GM12891 (cell line): Measurements from ENCODE around the gene MBOAT2.

ENCODE experiments used
- POLR2AphosphoS5 ChIP-seq: IDR thresholded peaks from 2 replicates; pipeline ENCODE4 v1.6.1; 2011; ENCODE audit warnings: low read depth, low read length, control low read depth
- TAF1 ChIP-seq: IDR thresholded peaks from 2 replicates; pipeline ENCODE4 v1.6.1; 2011; ENCODE audit warnings: low read depth, low read length, control low read depth

GRCh38 chr2:9037166-9037565, 33.7 kb upstream of the MBOAT2 start:
- TF ChIP-seq TAF1 (no peak), POLR2AphosphoS5 (no peak)
